Tongue (tissue), 2 donors: ENCODE data around the gene DNAJC8. TPM values are rescaled to one million over a fixed set of nuclear protein-coding genes. Genes with fewer than 3 reads are reported as not detected.

Source experiments
- DNase-seq: peaks from one replicate; pipeline ENCODE4 v3.0.0-alpha.2; 2015
- total RNA-seq: library from RNA; depleted of rRNA; stranded (reverse); fragments of >200 nt; gene quantifications from one replicate; pipeline ENCODE4 v1.2.3, GENCODE V29; 2014

Gene DNAJC8
- total RNA-seq, 1 donor from 2014 or later = 33.7 TPM

DNA sequence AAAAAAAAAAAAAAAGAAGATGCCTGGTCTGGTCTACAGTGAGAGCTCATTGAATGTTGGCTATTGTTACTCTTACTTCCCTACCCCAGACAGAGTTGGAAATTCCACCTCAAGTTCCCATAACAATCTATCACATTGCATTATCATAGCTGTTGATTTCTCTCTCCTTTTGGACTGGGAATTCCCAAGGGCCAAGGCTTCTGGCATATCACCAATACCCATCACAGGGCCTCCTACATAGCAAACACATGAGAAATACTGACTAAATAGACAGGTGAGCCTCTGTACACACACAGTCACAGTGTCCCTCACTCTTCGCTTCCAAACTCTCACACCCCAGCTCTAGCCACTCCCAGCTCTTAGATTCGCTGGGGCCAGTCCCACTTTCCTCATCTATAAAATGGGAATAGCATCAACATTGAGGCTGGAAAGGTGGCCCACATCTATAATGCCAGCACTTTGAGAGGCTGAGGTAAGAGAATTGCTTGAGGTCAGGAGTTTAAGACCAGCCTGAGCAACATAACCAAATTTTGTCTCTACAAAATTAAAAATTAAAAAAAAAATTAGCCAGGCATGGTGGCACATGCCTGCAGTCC is 62.7 kb downstream of the DNAJC8 start:
- DNase-seq = no peak

DNA sequence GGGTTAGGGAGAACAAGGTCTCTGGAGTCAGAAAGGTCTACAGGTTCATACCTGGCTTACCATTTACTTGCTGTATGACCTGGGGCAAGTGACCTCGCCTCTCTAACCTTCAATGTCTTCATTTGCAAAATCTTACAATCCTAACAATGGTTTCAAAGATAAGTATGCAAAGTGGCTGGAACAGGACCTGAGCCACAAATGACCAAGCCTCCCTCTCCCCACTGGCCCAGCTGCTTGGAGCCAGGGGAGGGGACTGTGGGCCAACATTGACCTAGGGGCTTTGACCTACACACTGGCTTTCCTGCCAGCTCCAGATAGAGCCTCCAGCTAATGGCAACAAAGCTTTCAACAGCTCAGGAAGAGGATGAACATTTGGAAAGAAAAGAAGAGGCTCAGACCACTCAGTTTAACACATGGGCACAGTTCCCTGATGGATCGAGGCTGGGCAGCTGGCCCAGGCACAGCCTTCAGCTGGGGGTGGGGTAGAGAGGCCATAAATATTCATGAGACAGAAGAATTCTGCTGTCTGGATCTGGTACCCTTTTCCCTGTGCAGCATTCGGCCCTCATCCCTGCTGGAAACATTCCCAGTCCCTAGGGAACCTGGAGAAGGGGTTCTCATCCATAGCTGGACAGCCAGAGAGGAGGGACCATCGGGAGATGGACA is 69.2 kb downstream of the DNAJC8 start:
- DNase-seq = peak; percentile 18

DNA sequence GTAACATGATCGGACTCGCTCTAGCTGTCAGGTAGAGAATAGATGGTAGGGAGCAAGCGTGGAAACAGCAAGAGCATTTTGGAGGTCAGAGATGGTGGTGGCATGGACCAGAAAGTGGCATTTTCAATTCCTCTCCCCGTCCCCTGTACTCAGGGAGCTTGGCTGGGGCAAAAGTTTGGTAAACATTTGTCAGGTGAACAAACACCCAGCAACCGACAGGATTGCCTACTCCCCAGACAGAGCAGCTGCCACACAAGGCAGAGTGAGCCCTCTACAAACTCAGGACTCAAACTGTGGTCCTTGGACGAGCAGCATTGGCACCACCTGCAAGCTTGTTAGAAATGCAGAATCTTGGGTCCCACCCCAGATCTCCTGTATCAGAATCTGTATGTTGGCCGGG is 70.7 kb downstream of the DNAJC8 start:
- no peak for DNase-seq

DNA sequence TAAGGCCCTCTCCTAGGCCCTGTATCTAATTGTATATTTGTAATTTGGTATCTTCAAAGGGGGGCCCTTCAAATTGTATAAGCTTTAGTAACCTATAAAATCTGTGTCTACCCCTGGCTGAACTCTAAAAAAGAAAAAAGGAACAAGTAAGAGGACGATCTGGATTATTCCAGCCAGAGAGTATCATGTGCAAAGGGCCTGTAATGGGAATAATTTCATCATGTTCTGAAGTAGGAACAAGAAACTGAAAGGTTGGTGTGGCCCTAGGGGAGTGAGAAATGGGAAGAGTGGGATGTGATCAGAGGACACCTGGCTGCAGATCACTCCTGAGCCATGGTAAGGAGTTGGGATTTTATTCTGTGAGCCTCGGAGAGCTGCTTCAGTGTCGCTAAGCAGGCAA is 71.1 kb downstream of the DNAJC8 start:
- DNase-seq = no peak

DNA sequence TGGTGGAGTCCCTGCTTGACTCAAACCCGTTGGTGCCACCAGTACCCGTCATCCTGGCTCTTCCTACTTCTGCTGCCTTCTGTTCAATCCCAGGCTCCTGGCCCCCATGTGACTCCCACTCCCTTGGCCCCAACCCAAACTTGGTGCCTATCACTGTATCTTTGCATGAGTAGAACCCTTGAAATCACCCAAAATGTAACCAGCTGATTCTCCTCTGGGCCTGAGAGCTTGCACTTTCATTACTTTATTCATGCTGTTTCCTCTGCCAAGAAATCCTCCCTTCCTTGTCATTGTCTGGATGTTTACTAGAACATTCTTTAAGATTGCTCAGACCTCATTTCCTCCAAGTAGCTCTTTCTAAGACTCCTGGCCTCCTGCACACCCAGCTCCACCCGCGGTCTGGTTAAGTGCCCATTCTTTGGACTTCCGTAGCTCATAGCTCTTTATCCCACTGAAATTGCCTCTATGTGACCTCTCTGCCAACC is 72.0 kb downstream of the DNAJC8 start:
- no peak for DNase-seq

DNA sequence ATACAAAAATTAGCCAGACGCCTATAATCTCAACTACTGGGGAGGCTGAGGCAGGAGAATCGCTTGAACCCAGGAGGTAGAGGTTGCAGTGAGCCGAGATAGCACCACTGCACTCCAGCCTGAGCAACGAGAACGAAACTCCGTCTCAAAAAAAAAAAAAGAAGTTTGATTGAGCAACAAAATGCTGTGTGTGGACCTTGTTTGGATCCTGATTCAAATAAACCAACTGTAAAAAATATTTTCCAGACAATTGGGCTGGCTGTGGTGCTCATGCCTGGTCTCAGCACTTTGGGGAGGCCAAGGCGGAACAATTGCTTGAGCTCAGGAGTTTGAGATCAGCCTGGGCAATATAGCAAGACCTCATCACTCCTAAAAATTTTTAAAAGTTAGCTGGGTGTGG is 73.1 kb downstream of the DNAJC8 start:
- no peak for DNase-seq

DNA sequence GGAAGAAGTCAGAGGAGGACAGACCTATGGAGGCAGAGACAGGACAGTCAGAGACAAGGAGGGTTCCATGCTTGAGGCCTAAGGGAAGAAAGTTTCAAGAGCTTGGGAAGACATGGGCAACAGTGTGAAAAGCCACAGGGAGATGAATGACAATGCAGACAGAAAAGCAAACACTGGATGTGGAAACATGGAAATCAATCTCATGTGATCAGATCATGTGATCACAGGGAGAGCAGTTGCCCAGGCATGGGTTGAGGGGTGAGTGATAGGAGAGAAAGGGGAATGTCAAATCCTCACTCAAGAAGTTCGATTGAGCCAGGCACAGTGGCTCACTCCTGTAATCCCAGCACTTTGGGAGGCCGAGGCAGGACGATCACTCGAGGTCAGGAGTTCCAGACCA is 73.6 kb downstream of the DNAJC8 start:
- DNase-seq = no peak

DNA sequence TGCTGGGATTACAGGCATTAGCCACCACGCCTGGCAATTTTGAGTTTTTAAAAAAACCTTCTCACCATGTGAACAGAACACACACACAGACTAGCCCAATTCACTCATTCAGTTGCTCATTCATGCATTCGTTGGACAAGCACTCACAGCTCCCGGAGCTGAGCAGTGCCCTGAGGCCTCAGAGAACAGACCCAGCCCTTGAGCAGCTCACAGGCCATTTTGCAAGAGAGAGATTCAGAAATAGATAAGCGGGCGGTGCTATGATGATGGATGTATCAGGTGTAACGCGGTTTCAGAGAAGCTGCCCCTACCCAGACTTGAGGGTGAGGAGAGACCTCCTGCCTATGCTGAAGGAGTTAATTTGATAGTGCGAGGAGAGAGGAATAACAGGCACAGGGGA is 74.9 kb downstream of the DNAJC8 start:
- DNase-seq = no peak

DNA sequence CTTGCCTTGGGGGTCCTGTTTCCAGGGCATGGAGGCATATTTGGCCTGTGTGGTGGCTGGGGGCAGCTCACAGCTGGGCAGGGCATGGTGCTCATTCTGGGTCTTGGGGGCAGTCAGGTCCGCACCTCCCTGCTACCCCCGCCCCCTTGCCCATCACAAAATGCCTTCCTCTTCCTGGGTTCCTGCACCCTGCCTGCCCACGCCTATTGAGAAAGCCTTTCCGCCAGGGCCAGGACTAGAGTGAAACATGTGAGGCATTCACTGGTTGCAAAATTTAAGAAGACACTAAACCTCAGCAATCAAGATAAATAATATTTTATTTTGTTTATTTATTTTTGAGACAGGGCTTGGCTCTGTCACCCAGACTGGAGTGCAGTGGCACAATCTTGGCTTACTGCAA is 76.0 kb downstream of the DNAJC8 start:
- DNase-seq = no peak

DNA sequence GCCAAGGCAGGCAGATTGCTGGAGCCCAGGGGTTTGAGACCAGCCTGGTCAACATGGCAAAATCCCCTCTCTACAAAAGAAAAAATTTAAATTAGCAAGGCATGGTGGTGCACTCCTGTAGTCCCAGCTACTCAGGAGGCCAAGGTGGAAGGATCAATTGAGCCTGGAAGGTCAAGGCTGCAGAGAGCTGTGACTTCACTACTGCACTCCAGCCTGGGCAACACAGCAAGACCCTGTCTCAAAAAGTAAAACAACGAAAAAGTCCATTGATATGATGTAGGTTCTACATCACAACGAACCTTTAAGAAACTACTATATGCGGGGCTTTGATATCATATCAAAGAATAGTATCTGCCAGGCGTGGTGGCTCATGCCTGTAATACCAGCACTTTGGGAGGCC is 77.2 kb downstream of the DNAJC8 start:
- DNase-seq = no peak

DNA sequence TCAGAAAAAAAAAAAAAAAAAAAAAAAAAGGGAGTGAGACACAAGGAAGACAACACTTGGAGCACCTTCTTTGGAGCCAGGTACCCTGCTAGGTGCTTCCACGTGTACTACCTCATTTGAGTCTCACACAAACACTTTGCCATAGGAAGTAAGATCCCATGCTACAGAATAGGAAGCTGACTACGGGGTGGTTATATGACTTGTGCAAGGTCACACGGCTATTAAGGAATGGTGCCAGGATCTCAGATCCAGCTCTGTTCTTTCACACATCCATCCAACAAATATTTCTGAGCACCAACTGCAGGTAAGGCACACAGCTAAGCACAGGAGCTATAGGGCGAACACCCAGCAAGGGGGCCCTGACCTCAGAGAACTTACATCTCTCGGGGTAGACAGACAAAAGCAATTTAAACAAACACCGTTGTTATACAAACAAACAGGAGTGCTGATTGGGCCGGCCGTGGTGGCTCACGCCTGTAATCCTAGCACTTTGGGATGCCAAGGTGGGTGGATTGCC is 78.7 kb downstream of the DNAJC8 start:
- no peak for DNase-seq

Other genes with a start within 250 kb of the DNAJC8 start
- gene EYA3, start 144.4 kb downstream of the DNAJC8 start, total RNA-seq = 15.1 TPM
- 1.3 TPM for gene PTAFR, start 56.3 kb downstream of the DNAJC8 start, total RNA-seq
- gene ATP5IF1, start 3.1 kb upstream of the DNAJC8 start, total RNA-seq = 58.9 TPM
- gene SESN2, start 26.5 kb upstream of the DNAJC8 start, total RNA-seq = 2.7 TPM
- 15.6 TPM for gene MED18, start 96.0 kb upstream of the DNAJC8 start, total RNA-seq
- 15.1 TPM for gene PHACTR4, start 136.7 kb upstream of the DNAJC8 start, total RNA-seq